Embryonic facial prominence (tissue), 1 donor: Measurements from ENCODE around the gene PVR.
"Not testable (repeated sequence)": the region's sequence is repeated elsewhere in the genome, so short reads cannot be mapped to it uniquely, and the experiment has no call there.

Experiments used
- DNase-seq: peaks from one replicate; pipeline ENCODE4 v3.0.0-alpha.2; 2016; ENCODE audit errors: extremely low spot score

The PVR gene

DNA sequence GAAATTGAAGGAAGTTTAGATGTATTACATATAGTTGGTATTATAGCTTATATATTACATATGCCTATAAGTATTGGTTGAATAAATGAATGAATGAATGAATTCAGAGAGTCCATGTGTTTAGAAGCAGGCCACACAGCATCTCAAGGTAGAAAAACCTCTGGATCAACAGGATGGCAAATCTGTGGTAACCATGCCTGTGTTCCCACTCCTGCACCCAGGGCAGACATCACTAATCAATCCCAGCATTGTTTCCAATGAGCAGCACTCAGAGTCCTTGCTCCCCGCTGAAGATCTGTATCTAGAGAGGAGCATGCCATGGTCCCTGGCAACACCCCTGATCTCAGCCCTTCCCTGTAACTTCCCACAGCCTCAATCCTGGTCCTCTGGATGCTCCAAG is 28.5 kb downstream of the PVR start:
- DNase-seq, result no peak

DNA sequence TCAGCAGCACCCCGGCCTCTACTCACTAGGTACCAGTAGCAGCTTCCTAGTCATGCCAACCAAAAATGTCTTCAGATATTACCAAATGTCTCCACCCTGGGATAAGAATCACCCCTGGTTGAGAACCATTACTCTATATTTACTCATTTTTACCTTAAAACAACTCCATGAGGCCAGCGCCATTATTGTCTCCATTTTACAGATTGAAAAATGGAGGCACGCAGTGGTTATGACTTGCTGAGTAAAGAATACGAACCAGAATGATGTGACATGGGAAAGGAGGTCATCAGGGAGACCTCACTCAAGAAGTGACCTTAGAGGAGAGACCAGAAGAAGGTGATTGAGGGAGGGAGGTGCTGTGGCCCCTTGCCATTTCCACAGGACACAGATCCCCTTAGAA is 29.8 kb downstream of the PVR start:
- DNase-seq, result no peak

DNA sequence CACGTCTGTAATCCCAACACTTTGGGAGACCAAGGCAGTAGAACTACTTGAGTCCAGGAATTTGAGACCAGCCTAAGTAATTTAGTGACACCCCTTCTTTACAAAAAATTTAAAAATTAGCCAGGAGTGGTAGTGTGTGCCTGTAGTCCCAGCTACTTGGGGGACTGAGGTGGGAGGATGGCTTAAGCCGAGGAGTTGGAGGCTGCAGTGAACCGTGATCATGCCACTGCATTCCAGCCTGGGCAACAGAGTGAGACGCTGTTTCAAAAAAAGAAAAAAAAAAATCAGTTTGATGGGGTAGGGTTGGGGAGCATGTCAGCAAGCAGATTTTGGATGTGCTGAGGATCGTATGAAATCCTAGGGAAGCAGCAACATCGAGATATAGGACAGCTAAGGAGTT is 31.8 kb downstream of the PVR start:
- no peak for DNase-seq

DNA sequence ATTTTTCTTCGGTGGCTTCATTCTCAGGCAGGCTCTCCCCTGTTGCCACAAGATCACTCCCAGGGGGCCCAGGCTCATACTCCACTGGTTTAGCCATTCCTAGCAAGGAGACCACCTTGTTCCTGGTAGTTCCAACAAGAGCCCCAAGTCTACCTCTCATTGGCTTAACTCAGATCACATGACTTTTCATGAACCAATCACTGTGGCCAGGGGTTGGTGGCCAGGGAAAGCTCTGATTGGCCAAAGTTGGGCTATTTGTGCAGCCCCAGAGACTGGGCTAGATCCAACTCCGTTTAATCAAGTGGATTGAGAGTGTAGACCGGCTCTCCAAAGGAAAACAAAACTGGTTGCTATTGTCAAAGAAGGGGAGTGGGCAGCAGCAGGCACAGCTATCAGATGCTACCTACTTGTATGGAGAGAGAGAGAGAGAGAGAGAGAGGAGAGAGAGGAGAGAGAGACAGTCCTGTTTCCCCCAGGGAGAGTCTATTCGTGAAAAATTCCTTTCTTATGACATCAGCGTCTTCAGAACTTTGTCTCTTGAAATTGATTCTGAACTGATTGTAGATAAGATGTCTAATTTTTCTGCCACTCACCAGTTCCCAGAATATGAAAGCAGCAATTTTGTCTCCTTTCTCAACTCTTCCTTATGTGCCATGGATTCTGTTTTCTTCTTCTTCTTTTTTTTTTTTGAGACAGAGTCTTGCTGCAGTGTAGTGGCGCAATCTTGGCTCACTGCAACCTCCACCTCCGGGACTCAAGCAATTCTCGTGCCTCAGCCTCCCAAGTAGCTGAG is 33.5 kb downstream of the PVR start:
- no peak for DNase-seq

DNA sequence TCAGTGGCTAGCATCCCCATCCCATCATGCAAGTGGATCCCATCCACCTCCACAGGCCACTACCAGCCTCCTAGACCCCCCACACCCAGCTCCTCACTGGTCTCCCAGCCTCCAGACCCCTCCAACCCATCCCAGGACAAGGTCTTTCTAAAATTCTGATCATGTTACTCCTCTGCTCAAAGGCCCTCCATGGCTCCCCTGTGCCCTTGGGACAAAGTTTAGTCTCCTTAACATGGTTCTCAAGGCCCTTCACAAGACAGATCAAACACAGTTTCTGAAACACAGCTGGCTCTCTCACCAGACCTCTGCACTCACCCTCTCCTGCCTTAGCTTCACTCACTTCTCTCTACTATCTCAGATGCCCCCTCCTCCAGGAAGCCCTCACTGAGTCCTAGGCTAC is 36.8 kb downstream of the PVR start:
- no peak for DNase-seq

DNA sequence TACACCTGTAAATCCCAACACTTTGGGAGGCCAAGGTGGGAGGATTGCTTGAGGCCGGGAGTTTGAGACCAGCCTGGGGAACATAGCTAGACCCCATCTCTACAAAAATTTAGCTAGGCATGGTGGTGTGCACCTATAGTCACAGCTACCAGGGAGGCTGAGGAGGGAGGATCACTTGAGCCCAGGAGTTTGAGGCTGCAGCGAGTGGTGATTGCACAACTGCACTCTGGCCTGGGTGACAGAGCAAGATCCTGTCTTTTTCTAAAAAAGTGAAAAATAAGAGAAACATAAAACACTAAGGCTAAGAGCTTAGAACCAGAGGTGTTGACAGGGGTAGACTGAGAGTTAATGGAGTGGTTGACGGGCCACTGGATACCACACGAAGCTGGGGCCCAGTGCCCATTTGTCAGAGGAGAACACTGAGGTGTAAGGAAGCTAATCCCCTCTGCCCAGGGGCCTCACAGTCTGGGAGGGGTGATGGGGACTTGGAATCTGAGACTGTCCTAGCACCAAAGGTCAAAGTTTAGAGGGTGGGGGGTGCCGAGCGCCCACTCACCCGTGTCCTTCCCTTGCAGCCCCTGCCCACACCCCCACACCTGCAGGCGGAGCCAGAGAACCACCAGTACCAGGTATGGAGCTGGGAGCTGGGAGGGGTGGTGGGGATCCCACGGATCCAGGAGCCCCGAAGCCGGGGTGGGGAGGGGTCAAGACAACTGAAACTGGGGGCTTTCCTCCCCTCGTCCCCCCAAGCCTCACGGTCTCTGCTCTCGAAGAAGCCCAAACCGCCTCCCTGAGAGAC is 38.5 kb downstream of the PVR start:
- no peak for DNase-seq

DNA sequence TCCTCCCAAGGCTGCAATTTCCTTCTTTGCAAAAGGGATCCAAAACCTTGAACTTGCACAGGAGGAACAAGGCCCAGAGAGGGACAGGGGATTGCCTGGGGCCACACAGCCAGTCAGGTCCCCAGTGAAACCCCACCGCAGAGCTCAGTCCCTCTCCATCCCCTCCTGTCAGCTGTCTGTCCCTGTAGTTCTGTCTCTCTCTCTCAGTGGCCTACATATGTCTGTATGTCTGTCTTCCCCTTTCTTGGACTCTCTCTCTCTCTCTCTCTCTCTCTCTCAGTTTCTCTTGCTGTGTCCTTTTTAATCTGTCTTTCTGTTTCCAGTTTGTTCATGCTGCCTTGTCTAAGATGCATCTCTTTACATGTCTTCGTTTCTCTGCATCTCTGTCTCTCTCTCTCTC is 39.1 kb downstream of the PVR start:
- DNase-seq, result no peak

DNA sequence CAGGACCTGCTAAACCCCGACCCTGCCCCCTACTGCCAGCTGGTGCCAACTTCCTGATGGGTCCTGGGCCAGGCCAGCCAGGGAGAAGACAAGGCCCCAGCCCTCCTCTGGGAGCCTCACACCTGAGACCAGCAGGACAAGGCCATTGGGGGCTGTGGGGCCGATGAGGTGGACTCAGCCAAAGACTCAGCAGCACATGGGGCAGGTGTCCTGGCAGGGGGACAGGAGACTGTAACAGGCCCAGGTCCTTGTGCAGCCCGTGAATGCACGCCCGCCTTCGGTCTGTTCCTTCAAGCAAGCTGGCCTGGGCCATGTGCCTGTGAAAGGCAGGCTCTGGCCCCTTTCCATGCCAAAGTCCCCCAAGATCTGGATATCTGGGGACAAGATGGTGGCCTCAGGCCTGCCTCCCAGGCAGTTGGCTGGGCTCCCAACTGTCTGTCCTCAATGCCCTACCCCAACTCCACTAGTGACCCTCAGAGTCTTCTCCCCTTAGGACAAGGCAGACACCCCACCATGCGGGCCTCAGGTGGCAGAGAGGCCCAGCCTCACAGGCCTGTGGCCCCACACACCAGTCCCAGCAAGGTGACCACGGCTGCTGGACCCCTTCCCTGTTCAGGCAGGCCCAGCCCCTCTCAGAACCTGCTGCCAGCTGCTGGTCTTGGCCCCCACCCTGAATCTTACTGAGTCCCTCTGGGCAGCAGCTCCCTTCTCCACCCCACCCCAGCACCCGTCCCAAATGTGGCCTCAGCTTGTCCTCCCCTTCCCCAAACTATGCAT is 39.9 kb downstream of the PVR start:
- no peak for DNase-seq

DNA sequence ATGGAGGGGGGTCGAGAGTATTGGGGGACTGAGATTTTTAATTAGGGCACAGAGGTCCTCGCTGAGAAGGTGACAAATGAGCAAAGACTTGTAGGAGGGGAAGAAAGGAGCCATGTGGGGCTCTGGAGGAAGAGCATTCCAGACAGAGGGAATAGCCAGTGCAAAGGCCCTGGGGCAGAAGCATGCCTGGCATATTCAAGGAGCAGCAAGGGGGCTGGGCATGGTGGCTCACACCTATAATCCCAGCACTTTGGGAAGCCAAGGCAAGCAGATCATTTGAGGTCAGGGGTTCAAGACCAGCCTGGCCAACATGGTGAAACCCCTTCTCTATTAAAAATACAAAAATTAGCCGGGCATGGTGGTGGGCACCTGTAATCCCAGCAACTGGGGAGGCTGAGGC is 40.7 kb downstream of the PVR start:
- DNase-seq, result not testable (repeated sequence)

DNA sequence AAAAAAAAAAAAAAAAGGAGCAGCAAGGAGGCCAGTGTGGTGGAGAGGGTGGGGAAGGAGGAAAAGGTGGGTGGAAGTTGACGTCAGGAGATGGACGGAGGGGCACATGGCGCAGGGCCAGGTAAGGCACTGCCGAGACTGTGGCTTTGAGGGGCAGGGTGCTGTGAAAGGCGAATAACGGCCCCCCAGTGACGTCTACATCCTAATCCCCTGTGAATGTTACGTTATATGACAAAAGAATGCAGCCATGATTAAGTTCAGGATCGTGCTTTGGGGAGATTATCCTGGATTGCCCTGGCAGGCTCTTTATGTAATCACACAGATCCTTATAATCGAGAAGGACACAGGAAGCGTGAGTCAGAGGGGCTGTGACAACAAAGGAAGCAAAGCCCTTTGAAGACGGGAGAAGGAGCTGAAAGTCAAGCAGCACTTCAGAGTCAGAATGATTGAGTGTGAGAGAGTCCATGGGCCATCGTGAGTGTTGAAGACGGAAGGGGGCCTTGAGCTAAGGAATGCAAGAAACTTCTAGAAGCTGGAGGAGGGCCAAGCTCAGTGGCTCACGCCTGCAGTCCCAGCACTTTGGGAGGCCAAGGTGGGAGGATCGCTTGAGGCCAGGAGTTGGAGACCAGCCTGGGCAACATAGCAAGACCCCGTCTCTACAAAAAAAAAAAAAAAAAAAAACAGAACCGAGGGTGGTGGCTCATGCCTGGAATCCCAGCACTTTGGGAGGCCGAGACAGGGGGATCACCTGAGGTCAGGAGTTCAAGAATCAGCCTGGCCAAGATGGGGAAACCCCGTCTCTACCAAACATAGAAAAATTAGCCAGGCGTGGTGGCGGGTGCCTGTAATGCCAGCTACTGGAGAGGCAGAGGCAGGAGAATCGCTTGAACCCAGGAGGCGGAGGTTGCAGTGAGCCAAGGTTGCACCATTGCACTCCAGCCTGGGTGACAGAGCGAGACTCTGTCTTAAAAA is 41.5 kb downstream of the PVR start:
- DNase-seq, result no peak

DNA sequence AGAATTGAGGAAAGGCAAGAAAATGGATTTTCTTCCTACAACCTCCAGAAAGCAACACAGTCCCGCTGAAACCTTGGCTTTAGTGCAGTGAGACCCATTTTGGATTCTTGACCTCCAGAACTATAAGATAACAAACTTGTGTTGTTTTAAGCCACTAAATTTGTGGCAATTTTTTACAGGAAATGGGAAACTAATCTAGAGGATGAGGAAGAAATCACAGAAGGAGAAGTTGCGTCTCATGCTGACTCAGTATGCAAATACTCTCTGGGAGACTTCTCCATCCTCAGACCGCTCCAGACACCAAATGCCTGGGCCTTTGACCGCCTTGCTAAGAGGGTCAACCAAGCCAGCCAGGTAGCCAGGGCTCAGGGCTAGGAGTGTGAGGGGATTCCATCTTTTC is 42.2 kb downstream of the PVR start:
- no peak for DNase-seq

DNA sequence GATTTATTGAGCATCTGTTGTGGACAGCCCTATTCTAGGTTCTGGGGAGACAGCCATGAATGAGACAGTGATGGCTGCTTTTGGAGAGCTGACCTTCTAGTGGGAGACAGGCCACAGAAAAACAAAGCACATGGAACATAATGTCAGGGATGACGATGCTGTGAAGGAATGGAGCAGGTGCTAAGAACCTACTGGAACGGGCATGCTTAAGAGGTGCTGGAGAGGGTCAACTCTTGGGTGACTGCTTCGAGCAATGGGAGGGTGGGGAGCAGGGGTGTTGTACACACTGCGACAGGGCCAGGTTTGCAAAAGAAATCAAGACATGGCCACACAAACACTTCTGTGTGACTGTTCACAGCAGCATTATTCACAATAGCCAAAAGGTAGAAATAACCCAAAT is 43.2 kb downstream of the PVR start:
- DNase-seq, result no peak

DNA sequence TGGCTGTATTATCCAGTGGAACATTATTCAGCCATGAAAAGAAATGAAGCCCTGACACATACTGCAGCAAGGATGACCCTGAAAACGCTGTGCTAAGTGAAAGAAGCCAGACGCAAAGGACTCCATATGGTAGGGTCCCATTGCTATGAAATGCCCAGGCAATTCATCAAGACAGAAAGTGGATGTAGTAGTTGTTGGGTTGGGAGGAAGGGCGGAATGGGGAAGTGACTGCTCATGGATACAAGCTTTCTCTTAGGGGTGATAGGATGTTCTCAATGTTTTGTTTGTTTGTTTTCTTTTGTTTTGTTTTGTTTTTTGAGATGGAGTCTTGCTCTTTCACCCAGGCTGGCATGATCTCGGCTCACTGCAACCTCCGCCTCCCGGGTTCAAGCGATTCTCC is 44.2 kb downstream of the PVR start:
- DNase-seq, result no peak

DNA sequence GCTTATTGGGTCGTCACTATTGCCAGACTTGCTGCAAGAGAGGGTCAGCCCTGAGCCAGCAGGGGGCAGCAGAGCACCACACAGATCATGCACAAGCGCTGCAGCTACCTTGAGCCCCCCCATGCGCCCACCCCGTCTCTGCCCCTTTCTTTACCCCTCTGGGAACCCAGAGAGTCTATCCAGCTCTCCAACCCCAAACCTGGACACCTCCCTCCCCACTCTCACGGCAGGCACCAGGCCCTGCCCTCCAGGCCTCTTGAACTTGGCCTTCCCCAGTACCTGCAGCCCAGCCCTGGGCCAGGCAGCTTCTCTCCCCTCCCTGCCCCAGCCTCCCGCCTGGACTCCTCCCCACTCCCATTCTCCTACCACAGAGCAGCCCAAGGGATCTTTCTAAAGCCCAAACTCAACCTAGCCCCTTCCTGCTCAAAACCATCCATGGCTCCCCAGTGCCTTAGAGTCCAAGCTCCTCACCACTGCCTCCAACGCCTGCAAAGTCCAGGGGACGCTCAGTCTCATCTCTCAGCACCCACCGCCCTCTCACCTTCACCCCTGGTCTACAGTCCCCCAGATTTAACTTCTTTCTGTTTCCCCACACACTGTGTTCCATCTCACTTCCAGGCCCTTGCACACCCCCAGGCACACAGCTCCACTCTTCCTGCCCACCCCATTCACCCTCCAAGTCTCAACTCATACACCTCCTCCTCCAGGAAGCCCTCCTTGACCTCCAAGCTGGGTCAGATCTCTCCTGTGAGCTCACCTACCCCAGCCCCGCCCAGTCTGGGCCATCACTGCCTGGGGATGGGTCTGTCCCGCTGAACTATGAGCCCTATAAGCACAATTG is 45.8 kb downstream of the PVR start:
- no peak for DNase-seq

DNA sequence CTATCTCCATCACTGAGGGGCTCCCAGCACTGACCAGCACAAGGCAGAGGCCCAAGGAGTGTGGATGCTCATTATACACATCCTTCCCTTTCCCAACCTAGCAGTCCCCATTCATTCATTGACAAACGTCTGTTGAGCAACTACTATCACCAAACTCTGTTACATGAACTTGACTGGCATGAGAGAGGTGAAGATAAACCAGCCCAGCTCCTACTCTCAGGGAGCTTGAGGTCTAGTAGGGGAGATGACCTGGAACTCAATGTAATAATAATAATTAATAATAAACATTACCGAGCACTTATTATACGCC is 46.4 kb downstream of the PVR start:
- DNase-seq, result no peak

DNA sequence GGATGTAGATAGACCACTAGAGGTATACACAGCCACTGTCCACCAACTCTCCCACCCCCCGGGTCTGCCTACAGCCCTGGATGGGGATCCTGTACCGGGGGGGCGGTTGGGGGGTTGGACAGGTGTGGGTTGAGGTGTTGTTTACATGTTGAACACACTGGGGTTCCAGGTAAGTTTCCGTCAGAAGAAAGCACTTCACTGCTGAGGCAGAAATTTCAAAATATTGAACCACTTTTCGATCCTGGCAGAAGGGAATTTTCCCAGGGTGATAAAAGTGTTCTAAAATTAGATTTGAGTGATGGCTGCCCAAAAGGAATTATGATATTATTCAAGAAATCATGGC is 48.6 kb downstream of the PVR start:
- DNase-seq, result no peak

DNA sequence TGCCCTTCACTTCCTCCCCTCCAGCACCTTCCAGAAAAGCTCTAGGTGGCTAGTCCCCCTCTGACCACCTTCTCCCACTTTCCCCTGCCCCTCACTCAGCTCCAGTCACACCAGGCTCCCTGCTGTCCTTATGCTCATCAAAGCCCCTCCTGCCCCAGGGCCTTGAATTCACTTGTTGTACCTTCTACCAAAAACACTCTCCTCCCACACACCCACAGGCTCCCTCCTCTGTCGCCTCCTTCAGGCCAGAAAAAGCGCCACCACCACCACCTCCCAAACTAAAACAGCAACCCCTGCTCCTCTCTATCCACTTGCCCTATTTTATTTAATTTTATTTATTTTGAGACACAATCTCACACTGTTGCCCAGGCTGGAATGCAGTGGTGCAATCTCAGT is 50.5 kb downstream of the PVR start:
- no peak for DNase-seq

DNA sequence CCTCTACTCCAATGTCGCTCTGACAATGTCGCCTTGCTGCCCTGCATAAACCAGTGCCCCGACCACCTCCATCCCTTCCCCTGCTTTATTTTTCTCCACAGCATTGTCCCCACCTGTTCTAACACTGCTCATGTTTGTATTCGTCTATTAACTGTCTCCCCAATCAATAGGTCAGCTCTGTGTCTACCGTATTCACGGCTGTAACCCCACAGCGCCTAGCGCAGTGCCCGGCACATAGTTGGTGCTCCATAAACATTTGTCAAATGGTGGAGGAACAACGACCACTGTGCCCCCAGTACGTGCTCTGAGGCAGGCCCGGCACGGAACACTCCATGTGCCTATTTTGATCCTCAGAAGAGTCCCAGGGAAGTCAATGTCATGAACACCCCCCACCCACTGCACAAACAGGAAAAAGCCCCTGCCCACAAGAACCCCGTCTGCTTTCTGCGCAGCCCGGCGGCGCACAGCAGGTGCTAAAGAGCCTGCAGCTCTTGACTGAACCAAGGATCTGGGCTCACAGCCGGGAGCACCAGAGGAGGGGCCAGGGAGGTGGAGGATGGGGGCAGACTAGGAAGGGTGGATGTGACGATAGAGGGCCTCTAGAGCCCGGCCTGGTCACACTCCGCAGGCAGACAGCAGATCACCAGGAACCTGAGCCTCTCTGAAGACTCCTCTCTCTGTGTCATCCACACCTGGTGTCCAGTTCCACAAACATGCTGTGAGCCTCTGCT is 53.4 kb downstream of the PVR start:
- no peak for DNase-seq

DNA sequence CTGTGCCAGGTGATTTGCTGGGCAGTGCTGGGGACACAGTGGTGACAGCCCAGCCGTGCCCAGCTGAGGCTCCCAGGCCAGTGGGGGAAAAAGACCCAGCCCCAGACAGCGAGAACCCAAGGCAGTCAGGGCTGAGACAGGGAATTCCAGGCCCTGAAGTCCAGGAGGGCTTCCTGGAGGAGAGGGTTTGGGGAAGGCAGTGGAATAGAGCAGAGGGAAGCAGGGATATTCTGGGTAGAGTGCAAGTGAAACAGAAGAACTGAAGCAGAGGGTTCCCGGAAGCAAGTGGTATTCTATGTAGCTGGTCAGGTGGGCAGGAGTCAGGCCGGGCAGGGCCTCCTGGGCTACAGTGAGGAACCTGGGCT is 53.9 kb downstream of the PVR start:
- DNase-seq, result no peak

DNA sequence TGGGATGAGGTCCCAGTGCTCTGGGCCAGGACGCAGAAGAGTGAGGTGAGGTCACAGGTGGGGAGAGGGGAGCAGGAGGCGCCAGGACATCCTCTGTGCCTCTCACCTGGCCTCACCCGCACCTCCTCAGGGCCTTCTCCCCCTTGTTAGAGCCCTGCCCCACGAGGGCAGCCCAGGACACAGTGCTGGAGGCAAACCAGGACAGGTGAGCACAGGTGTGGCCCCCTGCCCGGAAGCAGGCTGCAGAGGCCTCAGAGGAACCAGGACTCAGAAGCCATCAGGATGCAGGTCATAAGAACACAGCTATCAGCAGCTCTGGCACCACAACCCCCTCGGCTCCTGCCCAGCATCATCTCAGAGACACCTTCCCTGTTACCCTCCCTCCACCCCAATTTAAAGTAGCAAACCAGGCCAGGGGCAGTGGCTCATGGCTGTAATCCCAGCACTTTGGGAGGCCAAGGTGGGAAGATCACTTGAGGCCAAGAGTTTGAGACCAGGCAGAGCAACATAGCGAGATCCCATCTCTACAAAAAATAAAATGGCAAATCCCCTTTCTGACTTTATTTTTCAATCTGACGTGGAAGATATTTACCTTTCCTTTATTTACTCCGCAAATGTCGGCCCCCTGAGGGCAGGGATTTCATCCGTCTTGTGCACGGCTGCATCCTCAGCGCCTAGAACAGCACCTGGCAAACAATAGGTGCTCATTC is 54.9 kb downstream of the PVR start, which contains the start of gene CEACAM16:
Gene CEACAM16 (plus strand): TSS at position 660 of the 710 bp plus-strand sequence. CDS start 2,306 bp downstream, outside the sequence.
- no peak for DNase-seq
